Ecto neural progenitor cell (in vitro differentiated cells): Measurements from ENCODE around the gene NXN.
"Not testable (repeated sequence)": the region's sequence is repeated elsewhere in the genome, so short reads cannot be mapped to it uniquely, and the experiment has no call there.

Experiments
- DNase-seq: peaks from one replicate; pipeline ENCODE4 v3.0.0-alpha.2; 2018; ENCODE audit warnings: low spot score

Gene NXN

DNA sequence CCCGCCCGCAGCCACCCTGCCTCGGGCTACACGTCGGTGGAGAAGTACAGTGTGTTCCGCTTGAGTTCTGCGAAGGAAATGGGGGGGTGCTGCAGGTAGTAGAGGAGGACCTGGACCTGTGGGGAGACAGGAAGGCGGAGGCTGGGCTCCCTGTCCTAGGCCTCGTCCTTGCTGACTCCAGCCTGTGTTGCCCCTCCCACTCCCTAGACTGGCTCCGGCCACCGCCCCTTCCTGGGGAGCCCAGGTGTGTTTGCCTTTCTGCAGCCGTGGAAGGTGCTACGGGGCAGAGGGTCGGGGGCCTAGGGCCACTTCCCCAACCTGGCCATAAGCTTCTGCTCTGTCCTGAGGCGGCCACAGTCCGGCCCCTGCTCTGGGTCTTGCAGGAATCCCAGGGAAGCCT lies 26.5 kb upstream of the NXN start:
- no peak for DNase-seq

DNA sequence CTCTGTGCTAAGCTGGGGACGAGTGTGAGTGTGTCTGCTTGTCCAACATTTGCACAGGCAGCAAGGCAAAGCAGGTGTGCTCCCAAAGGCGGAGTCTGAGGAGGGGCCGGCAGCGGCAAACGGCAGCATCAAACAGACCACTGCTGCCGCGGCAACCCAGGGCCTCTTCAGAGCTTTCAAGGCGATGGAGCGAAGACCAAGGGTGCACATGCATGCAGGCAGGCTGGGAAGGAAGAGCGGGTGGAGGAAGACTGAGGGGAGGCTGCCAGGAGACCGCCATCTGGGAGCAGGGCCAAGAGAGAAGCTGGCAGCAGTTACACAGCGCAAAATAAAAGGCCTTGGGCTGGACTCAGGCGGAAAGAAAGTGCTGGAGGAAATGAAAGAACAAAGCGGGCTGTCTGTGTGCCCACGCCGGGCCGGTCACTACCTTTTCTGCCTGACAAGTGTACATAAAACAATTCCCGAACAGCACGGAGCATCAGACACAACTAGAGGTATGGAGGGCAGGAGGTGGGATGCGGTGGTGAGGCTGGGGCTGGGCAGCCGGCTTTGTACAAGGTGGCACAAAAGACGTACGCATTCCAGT lies 25.9 kb upstream of the NXN start:
- DNase-seq = no peak

DNA sequence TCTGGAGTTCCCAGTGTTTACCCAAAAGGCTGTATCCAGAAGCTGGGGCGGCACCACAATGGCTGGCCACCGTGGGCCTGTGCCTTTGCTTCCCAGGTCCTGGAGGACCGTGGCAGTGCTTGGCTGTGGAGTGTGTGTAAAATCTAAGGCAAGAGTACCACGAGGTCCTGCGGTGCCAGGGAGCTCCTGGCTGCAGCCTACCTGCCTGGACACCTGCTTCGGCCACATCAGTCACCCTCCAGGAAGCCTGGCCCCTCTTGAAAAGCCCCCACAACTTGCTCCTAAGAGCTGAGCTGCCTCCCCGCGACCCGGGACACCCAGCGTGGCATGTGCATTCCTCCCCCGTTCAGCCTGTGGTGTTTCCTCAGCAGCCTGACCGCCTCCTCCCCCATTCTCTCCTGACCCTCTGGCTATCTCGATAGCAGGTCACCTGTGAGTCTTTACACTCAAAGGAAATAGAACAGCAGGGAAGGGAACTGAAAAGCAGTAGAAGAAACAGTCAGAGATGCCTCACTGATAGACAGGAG lies 25.3 kb upstream of the NXN start:
- DNase-seq = no peak

DNA sequence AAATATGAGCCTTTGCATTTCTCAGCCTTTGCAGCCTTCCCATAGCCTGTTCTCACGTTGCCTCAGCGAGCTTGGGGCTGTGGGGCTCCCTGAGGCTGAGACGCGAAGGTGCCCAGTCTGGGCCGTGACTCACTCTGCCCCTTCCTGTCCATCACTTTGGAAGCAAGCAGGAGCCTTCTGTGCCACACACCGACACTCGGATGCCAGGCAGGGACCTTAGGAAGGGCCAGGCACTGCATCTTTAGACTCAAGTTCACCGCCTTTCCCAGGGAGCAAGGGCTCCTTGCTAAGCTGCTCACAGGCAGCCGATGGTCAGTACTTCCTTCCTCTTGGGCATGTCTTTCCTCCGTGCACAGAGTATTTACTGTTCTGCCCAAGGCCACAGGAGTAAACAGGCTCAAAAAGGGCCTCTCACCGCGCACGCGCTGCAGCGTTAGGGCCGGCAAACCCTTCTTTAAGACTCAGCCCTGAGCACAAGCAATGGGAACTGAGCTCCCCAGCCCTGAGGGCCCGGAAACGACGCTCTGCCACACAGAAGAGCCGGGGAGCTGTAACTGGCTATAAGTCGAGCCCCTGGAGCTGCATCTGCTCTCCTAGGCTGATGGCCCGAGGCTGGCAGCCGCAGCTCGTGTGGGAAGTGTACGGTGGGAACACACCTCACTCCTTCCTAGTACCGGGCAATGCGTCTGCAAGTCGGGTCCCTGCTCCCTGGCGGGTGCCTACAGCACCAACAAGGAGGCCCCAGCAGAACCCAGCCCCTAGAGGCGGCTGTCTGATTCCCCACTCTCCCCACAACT lies 24.6 kb upstream of the NXN start:
- no peak for DNase-seq

DNA sequence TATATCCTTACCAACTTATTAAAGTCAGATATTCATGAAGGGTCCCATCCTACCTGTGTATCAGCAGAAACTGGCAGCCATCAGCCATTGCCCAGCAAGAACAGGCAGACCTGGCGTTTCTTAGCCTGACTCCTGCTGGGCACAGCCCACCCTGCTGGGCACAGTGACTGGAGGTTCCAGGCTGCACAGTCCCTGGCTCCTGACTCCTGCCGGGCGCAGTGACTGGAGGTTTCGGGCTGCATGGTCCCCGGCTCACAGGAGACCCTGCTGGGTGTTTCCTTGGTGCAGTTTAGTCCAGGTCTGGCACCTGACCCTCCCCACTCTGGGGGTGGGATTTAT lies 24.0 kb upstream of the NXN start:
- no peak for DNase-seq

DNA sequence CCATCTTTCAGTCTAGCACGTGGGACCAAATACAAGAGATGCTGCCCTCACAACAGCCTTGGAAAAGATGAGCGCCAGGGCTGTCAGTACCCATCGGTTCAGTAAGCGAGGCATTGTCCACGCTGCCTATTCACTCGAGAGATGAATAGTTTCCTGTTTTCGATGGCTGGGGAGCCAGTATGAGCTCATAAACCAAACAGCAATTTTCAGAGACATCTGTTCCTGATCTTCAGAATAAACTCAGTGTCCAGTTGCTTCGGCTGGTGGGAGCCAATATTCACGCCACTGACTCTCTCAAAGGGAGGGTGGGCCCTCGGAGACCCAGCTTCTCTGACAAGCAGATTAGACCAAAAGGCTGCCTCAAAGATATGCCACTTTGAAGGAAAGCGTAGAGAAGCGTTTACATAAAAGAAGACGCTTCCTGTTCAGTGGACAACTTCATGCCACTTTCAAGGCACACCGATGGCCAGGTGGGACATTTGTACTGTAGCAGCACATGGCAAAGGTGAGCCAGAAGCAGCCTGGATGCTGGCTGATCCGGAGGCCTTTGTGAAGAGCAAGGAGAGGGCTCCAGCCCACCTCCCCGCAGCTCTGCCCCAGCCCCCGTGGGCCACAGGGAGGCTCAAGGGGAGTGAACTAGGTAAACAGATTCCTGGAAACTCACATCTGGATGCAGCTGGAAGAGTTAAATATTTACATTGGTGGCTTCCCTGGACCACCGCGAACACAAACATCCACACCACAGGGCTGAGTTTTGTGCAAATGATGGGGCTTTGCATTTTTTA lies 23.4 kb upstream of the NXN start:
- no peak for DNase-seq

DNA sequence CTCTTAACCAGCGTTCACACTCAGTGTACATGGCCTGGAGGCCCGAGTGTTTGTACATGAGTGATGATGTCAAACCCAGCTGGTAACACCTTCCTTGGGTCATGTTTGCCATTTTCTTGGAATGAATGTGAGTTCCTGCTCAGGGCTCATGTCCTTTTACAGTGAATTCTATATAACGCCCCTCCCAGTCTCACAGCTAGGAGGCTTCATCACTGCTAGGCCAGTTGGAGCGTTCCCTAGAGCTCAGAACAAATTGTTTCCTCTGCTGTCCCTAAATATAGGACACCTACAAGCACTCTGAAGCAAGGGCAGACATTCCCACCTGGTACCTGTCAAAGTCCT lies 22.8 kb upstream of the NXN start:
- DNase-seq = no peak

DNA sequence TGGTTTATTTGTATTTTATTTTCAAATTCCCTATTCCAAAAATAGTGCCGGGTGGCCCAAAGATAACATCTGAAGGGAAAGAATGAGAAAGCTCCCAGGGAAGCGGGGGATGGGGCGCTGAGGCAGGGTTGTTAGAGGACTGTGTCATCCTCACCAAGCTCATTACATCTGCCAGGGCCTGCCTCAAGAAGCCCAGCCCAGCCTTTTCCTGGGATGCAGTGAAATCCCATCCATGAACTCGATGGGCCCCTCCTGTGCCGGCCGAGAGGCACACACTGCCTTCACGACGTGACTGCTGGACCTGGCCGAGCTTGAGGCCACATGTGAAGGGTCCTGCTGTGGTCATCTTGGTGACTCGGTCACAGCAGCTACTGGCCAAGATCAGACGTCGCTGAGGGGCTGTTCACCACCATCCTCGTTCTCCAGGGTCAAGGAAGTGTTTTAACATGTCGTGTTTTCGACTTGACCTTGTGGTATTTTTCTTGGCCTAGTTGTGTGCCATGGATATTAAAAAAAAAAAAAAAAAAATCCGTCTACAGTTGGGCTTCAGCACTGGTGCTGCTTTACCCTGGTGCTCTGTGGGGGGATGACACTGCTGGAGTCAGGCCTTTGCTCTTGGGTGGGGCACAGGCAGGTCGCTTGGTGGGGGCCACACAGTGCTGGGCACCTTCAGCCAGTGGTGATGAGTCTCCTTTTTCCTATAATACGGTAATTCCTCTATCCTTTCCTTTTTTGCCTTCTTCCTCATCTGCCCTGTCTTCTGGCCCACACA lies 22.2 kb upstream of the NXN start:
- DNase-seq = no peak

DNA sequence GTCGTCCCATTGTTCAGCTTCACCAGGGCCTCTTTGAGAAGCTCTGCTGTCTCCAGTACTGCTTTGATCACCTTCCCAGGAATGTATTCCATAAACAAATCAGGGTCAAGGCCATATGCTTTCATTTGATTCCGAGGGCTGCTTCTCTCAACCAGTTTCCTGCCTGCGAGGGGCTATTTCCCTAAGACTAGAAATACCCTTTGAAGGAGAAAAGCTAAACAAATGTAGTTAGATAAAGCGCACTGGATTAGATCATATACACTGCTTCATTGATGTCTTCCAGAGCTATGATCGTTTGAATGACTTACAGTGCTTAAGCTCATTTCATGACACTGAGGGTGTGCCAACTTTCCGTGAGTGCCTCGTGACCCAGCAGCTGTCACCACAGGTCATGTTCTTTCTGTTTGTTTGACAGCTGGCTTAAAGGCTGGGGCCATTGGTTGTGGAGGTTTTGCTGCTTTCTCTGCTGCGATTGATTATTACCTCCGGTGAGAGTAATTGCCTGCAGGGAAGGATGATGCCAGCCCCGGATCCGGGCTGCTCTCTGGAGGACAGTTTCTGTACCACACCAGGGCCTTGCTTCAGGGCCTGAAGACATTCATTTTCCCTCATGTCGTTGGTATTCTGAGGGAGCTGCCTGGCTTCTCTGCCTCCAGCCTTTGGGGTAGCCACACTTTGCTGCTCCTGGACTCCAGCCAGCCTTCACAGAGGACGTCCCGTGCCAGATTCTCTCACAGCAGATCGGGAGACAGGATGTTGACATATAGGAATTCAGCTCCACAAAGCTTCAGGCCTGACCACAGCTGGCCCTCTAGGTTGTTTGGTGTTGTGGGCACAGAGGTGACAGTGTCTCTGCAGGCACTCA lies 21.3 kb upstream of the NXN start:
- DNase-seq = no peak

DNA sequence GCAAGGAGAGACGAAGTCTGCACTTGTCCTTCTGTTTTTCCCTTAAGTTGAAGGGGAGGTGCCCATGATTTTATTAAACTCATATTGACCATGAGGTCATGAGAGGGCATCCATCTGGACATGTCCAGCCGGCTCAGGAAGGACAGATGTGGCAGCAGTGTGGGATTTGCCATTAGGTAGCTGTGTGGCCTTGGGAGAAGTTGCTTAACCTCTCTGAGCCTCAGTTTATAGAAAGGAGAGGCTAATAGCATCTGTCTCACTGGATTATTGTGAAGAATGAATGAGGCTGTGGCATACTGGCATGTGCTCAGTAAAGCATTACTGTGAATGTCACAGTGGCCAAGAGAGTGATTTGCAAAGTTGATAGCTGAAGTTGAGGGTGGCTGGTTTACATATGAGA lies 18.5 kb upstream of the NXN start:
- DNase-seq = no peak

DNA sequence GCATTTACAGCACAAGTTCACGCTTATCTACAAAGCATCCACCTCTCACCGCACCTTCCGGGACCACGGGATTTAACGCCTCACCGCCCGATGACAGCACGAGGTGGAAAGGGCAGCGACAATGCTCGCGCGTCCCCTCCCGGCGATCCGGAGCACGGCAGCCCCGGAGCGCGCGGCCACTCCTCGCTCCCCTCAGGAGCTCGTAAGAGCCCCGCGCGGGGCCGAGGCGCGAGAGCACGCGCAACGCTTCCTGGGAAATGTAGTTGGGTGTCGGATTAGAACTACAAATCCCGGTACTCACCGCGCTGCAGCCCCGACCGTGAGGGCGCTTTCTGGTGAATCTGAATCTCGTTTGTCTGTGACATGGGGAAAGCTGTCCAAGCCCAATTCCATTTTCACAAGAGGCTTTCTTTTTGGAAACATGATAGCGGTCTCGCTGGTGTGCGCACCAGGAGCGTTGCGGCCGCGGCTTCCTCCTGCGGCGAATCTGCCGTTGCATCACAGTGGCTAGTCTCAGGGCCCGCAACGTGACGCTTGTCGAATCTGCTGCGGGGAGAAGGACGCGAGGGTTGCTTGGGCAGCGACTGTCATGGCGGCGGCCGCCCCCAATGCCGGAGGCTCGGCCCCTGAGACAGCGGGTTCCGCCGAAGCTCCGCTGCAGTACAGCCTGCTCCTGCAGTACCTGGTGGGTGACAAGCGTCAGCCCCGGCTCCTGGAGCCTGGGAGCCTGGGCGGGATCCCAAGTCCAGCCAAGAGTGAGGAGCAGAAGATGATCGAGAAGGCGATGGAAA lies 17.2 kb upstream of the NXN start, which contains the start of gene TIMM22:
Gene TIMM22, plus strand, starts transcription at position 576 of the 791 bp plus-strand sequence. Its CDS starts 14 bp downstream, at position 590.
- peak; percentile 98 for DNase-seq

DNA sequence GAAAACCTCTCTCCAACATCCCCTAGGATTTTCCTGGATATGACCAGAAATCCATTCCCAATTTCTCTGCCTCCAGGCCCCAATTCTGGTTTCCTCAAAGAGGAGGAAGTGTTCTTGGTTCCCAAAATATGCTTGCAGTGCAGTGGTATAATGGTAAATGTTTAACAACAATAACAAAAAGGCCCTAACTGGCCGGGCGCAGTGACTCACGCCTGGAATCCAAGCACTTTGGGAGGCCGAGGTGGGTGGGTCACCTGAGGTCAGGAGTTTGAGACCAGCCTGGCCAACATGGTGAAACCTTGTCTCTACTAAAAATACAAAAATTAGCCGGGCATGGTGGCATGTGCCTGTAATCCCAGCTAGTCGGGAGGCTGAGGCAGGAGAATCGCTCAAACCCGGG lies 15.7 kb upstream of the NXN start:
- DNase-seq = not testable (repeated sequence)

DNA sequence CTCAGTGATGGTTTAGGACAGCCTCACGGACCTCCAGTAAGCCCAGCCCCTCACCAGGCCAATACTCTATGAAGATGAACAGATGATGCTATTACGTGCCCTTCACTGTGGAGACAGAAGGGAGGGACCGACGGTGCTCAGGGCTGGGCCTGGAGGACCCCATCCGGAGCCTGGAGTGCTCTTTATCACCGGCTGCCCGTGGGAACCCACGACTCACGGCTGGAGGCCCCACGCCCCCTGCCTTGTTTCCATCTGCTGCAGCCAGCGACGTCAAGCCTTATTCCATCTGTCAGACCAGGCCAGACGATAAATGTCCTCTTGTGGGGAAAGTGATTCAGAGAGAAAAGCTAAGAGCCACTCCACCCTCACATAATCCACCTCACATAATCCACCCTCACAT lies 13.4 kb upstream of the NXN start:
- no peak for DNase-seq

DNA sequence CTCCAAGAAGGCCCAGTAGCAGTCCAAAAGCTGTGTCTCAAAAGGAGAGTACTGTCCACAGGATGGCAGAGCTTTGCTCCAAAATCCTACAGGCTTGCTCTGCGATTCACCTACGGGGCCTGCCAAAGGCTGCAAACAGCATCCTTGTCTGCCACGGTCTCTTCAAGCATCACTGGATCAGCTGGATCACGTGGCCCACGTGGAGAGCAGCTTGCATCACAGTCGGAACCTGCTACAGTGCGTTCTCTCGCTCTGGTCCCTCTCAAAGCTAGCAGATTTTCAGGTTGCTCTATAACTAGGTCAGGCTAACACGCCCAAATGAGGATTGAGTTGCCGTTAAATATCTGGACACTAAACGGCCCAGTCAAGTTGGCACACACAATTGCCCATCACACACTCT lies 9.0 kb upstream of the NXN start:
- no peak for DNase-seq

DNA sequence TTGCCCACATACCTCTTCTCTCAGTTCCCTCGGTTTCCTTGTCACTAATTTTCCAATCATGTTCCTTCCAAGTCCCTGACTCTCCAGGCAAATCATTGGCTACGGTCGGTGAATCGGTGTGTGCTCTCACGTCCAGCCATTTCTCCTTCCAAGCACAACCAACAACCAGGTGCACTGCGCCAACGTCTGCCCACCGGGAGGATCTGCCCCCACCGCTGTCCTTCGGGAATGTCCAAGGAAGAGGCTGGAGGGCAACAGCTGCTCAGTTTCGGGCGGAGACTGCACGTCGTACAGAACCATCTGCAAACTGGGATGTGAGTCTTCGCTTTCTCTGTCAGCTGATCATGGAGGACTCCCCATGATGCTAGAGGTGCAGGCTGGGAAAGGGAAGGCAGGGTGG lies 8.4 kb upstream of the NXN start:
- DNase-seq = no peak

DNA sequence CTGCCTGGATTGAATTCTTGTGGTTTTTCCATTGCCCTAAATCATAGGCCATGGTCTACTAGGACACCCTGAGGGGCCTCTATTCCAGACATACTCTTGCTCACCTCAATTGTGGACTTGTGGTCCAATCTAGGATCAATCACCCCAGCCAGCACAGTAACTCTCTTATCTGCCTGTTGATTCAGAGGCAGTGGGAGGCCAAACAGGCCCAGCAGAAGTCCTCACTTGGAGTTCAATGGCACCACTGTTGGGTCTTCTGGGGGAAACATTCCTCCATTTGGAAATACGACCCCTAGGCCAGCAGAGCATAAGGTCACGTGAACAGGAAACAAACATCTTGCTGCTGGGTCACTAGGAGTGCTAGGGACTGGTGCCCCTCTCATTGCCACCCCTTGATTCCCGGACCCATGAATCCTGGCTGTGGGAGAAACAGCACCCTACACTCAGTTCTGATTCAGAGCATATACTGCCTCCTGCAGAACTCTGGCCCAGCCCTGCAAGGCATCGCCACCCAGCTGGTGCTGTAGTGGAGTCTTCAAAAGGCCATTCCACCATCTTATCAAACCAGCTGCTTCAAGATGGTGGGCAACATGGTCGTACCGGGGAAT lies 6.8 kb upstream of the NXN start:
- DNase-seq = no peak

DNA sequence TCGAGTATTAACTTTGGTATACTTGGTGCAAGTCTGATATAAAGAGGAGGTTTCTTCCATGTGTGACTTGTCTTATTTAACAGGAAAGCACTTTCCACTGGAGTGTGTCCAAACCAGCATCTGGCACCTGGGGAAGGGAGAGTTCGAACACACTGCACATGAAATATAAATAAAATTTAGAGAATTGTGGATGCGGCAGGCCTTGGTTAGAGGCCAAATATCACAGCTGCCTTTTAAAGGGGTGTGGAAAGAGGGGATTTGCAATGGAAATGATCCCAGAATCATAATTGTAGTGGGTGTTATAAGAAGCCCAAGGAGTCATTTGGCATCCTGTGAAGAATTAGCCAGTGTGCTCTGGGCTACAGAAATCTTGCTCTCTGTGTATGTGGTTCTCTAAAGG lies 4.3 kb upstream of the NXN start:
- no peak for DNase-seq

DNA sequence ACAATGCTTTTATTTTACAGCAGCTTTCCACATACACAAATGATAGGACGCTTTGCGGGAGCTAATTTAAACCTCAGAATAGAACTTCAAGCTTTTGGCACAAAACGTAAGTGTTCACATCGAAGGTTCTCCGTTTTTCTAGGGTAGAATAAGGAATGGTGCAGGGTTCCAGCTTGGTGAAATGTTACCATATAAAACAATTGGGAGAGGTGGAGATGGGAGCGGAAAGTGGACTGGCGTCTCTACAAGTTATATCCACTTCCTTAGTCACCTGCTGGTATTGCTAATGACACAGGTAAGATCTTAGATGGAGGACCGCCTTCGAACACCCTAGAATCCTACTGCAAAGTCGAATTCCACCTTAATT lies 1.7 kb upstream of the NXN start:
- DNase-seq = no peak

DNA sequence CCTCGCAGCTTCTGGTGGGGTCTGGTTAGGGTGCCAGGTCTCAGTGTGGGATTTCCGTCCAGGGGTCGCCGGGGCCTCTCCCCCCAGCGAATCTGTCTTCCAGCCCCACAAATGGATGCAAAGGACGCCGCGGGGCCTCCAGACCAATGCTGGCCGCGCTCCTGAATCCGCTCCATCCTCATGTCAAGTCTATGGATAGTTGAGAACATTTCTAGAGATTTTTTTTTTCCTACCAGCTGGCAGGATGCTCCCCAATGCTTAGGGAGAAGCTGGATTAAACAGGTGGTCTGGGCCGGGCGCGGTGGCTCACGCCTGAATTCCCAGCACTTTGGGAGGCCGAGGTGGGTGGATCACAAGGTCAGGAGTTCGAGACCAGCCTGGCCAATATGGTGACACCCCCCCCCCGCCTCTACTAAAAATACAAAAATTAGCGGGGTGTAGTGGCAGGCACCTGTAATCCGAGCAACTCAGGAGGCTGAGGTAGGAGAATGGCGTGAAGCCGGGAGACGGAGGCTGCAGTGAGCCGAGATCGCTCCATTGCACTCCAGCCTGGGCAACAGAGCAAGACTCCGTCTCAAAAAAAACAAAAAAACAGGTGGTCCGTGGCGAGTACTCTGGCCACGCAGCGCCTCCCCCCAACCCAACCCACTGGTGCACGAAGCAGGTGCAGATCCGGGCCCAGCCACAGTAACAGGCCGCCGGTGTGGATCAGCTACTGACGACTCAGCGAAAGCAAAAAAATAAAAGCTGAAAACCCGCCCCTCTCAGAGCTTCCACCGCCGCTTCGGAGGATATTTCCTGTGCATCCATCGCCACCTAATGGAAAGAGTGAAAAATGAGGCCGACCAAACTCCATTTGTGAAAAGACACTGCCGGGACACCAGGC lies 1.1 kb upstream of the NXN start:
- peak; percentile 87 for DNase-seq
